ENCODE measurements around the gene FMNL3.

The FMNL3 gene

GRCh38 chr12:49588281-49588680, 118.9 kb downstream of the FMNL3 start:
- no peak for DNase-seq

DNA sequence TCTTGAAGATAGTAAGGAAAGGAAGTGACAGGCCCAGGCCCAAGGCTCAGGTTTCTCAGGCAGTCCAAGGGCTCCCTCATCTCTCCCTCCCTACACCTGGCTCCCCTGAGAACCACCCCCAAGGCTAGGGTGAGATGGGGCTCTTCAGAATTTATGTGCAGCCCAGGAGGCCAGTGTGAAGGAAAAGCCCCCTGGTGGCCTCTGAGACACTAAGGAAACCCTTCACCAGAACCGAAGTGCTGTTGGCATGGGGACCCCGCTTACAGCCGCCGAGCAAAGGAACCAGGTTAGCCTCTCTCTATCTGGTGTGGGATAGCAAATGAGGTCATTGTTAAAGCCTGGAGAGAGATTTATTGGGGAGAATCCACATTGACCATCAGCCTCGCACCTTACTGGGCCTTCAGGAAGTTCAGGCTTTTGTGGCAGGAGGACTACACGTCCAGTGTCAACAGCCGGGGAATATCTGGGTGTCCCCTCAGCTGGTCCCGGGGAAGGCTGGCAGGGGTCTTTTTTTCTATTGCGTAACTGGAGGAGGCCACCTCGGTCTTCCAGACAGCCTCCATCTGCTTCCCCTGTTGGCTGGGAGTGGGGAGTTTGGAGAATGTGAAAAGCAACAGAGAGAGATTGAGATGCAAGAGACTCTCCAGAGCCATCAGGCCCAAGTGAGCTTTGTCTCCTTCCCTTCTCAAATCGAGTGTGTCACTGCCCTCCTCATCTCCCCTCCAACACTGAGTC, 119.9 kb downstream of the FMNL3 start:
- DNase-seq: no peak
